ENCODE measurements around the gene NUP214.
A peak's percentile ranks its signal among the peaks of the same experiment; 100 is the strongest.

The NUP214 gene

DNA sequence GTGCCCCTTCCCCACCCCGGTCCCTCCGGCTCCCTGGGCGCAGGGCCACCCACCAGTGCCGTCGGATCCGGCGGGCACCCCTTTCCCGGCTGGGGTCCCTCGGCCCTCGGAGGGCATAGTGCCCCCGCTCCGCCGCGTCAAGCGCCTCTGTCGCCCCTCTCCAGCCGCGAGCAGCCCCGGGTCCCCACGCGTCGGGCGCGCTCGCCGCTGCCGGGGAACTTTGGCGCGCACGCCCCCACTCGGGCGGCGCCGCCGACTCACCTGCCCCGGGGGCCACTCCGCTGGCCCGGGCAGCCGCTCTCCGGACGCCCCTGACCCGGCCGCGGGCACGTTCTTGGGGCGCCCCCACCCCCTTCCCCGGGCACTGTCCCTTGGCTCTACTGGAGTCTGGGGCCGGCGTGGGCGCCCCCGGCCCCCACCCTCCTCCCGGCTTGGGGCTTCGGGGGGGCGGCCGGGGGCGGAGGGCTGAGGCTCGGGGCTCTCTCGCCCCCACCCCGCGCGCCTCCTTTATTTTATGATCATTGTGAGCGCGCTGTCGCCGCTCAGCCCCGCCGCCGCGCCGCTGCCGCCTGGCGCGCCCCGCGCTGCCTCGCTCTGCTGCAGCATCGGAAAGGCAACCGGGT is 152.0 kb downstream of the NUP214 start:
- Mint-ChIP-seq H3K27ac (no peak overlapping the region), H3K9me3 (no peaks in the 10 kb centered on the region), H3K4me3 (no peak overlapping the region), H3K4me1 (ENCODE audit: low read depth) (peaks cover 24% of the 10 kb centered on the region), H3K36me3 (ENCODE audit: low read depth) (peaks cover 36% of the 10 kb centered on the region), H3K27me3 (ENCODE audit: low read depth) (peaks cover 9% of the 10 kb centered on the region)

DNA sequence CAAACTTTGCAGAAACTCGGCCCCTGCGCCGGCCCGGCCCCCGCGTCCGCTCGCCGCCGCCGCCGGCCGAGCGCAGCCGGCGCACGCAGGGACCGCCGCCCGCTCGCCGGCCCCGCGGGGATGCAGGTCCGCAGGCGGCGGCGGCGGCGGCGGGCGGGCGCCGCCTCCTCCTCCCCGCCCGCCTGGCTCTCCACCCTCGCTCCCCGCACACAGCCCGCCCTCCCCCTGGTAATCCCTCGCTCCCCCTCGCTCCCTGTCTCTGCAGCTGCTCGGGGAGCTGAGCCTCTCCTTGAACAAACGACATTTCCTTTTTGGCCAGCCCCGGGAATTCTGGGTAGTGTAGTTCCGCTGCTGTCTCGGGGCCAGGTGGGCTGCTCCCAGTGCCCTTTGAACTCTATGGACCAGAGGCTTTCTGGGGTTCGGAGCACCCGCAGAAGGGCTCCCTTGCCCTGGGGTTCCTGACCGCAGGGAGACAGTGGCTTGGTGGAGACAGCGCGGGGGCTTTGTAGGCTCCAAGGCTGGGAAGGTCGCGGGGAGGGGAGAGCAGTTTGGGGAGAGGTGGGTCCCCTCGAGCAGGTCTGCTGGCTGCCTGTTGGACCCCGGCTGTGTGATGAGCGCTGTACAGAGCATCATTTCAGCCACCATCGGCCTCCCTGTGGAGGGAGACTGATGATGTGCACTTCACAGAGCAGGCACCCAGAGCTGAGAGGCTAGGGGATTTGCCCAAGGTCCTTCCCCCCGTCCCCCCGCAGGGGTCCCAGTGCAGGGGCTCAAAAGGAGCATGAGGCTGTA is 152.7 kb downstream of the NUP214 start:
- peak overlapping the region; percentile 87 for H3K4me3 Mint-ChIP-seq
- H3K27me3 Mint-ChIP-seq (ENCODE audit: low read depth) = peaks cover 10% of the 10 kb centered on the region
- peaks cover 32% of the 10 kb centered on the region for H3K36me3 Mint-ChIP-seq (ENCODE audit: low read depth)
- peaks cover 23% of the 10 kb centered on the region for H3K4me1 Mint-ChIP-seq (ENCODE audit: low read depth)
- no peaks in the 10 kb centered on the region for H3K9me3 Mint-ChIP-seq
- H3K27ac Mint-ChIP-seq = peak overlapping the region; percentile 95

DNA sequence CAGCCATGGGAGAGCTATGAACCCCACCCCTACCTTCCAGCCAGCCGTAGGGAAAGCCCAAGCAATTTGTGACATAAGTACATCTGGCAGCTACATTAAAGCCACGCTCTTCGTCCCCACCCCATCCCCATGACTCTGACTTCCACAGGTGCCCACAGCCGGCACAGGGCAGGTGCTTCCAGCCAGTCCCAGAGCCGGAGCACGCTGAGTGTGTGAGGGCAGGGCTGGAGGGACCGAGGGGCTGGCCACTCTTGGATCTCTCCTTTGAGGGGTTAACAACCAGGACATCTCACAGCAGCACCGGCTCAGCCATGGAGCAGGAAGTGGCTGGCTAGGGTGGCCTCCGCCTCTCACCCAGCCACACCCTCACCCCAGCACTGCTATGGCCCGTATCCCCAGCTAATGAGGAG is 153.3 kb downstream of the NUP214 start:
- Mint-ChIP-seq H3K9me3 (no peaks in the 10 kb centered on the region), H3K4me3 (peak overlapping the region; percentile 87), H3K27ac (peak overlapping the region; percentile 95), H3K4me1 (ENCODE audit: low read depth) (peaks cover 23% of the 10 kb centered on the region), H3K27me3 (ENCODE audit: low read depth) (peaks cover 15% of the 10 kb centered on the region), H3K36me3 (ENCODE audit: low read depth) (peaks cover 26% of the 10 kb centered on the region)

DNA sequence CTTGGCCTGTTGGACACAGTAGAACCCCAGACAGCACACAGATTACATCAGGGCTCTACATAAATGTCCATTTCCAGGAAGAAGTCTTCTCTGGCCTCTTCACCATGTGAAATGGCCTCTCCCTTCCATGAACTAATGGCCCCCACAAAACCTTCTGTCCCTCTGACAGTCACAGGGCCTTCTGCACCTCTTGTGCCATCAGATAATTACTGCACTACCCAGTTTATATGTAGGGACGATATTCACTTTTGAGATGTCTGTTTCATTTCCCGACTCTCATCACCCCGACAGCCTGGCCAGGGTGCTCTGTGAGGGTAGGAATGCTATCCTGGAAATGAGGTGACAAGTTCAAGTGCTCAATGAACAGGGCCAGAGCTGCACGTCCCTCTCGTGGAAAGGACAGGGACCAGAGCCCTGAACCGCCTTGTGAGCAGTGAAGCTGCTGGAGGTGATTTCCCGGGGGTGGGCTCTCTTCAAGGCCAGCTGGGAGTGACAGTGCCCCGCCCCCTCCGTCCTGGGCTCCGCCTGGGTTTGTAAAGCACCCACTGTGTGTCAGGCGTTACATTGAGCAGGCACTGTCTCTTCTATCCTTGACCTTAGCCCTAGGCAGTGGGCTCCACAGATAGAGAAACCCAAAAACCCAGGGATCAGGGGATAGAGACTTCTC is 153.9 kb downstream of the NUP214 start:
- Mint-ChIP-seq H3K27ac (peak overlapping the region; percentile 95), H3K9me3 (no peaks in the 10 kb centered on the region), H3K36me3 (ENCODE audit: low read depth) (peaks cover 20% of the 10 kb centered on the region), H3K4me3 (peak overlapping the region; percentile 87), H3K4me1 (ENCODE audit: low read depth) (peaks cover 23% of the 10 kb centered on the region), H3K27me3 (ENCODE audit: low read depth) (peaks cover 21% of the 10 kb centered on the region)

DNA sequence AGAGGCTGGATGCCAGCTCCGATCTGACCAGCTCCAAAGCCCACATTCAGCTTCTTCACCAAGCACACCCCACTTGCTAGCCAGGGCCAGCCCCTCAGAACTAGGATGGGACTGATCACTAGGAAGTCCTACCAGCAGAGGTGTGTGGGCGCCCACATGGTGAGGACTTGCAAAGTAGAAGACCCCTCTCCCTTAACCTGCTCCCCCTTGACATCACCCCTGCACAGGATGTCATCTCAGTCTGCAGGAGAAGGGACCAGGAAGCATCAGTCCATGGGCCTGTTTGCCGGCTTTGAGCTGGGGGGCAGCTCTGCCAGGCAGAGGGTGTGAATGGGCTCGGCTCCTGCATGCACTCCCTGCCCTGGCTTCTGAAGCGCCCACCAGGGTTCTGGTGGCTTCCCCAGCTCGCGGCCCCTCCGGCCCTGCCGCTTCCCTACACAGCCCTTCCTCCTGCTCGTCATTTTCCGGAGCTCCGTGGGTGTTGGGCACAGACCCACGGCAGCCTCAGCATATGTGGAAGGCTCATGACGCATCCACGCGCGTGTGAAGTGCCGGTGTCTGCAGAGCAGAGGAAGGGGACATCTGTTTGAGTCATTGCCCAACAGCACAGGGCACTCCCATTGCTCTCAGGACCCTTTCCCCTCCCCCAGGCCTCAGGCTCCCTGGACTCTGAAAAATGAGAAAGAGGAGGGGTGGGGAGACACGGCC is 154.6 kb downstream of the NUP214 start:
- H3K4me3 Mint-ChIP-seq = no peak overlapping the region
- H3K27ac Mint-ChIP-seq = no peak overlapping the region
- peaks cover 23% of the 10 kb centered on the region for H3K4me1 Mint-ChIP-seq (ENCODE audit: low read depth)
- no peaks in the 10 kb centered on the region for H3K9me3 Mint-ChIP-seq
- peaks cover 13% of the 10 kb centered on the region for H3K36me3 Mint-ChIP-seq (ENCODE audit: low read depth)
- H3K27me3 Mint-ChIP-seq (ENCODE audit: low read depth) = peaks cover 24% of the 10 kb centered on the region

DNA sequence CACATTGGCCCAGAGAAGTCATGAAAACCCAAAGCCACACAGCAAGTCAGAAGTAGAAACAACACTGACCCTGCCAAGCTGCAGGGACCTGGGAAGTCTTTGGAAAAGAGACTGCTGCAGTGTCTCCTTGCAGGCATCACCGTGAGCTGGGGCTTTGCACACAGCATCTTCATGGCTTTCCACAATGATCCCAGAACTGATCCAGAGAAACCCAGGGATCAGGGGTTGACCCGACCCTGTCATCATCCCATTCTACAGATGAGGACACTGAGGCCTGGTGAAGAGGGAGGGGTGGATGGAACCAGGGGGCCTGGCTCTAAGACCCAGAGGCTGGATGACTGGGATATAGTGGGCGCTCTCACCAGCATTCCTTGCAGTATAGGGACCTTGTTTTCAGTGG is 155.3 kb downstream of the NUP214 start:
- Mint-ChIP-seq H3K36me3 (ENCODE audit: low read depth) (peaks cover 6% of the 10 kb centered on the region), H3K4me3 (no peak overlapping the region), H3K27ac (no peak overlapping the region), H3K27me3 (ENCODE audit: low read depth) (peaks cover 24% of the 10 kb centered on the region), H3K4me1 (ENCODE audit: low read depth) (peaks cover 23% of the 10 kb centered on the region), H3K9me3 (no peaks in the 10 kb centered on the region)

DNA sequence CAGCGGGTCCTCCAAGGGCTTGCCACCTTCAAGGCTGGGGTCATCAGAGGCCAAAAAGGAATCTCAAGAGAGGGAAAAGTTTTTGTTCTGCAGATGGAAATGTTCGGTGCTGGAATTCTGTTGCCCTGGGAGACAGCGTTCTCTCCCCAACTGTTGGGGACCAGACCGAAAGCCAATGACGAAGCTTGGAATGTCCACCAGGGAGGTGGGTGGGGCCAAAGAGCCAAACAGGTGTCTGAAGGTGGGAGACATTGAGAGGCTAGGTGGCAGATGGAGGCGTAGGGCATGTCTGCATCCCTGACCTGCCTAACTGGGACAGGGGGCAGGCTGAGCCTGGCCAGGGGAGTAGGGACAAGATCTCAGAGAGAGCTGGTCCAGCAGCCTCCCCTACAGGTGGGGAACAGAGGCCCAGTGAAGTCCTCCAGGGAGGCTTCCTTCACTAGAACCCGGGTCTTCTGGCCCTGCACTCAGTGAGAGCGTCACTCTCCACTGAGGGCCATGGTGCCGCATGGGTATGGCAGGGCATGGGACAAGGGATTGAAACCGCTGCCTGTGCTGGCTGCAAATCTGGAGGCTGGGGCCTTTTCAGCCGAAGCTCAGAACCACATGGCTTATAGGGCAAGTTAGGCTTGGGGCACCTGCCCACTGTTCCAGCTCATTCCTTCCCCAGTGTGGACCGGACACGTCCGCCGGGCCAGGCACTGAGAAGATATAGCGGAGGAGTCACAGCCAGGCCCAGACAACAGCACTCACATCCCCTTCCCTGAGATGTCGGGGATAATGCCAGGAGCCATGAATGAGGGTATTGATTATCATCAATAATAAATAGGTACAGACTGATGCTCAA is 156.0 kb downstream of the NUP214 start:
- Mint-ChIP-seq H3K9me3 (no peaks in the 10 kb centered on the region), H3K4me1 (ENCODE audit: low read depth) (peaks cover 23% of the 10 kb centered on the region), H3K4me3 (no peak overlapping the region), H3K36me3 (ENCODE audit: low read depth) (peaks cover under 1% of the 10 kb centered on the region), H3K27ac (no peak overlapping the region), H3K27me3 (ENCODE audit: low read depth) (peaks cover 24% of the 10 kb centered on the region)

DNA sequence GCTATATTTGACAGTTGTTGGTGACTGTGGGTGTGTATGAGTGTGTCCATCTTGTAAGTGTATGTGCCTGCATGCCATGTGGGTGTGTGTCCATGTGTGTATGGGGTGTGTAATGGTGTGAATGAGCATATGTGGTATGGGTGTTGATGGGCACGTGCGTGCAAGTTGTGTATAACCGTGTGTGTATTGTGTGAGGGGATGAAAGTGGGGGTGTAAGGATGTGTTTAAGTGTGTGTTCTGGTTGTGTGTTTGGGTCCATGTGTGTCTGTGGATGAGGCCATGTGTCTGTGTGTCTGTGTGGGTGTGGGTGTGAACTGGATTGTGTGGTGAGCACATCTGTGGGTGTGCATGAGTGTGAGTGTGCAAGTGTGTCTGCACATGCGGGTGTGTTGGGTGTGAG is 156.8 kb downstream of the NUP214 start:
- H3K36me3 Mint-ChIP-seq (ENCODE audit: low read depth) = no peaks in the 10 kb centered on the region
- H3K9me3 Mint-ChIP-seq = no peaks in the 10 kb centered on the region
- no peak overlapping the region for H3K27ac Mint-ChIP-seq
- peaks cover 24% of the 10 kb centered on the region for H3K27me3 Mint-ChIP-seq (ENCODE audit: low read depth)
- peaks cover 23% of the 10 kb centered on the region for H3K4me1 Mint-ChIP-seq (ENCODE audit: low read depth)
- H3K4me3 Mint-ChIP-seq = no peak overlapping the region

DNA sequence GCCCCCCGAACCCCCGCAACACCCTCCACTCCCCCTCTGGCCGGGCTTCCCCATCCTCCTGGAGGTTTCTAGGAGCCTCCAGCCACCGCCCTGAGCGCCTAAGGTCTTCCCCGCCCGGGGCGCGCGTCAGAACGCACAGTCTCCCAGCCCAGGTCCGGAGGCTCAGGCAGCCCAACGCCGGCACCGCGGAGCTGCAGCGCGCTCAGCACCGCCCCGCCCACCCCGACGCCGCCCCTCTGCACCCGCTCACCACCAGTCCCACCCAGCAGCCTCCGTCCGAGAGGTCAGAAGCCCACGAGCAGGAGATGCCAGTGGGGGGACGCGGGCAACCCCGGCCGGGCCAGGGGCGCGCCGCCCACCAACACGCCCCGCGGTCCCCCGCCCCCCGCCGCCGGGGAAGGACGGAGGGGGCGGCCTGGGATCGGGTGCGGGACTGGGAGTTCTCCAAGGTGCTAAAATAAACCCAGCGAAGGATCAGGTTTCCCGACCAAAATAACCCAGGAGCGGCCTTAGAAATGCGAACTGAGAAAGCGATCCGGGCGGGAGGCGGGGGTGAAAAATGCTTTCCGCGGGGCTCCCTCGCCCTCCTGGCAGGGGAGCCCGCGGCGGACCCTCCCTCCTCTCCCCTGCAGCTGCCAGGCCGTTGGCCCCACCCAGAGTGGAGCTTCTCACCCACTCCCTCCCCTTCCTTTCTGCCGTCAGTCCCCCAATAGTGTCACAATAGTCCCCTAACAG is 157.5 kb downstream of the NUP214 start:
- H3K9me3 Mint-ChIP-seq = no peaks in the 10 kb centered on the region

More for the DNA sequence above, 157.5 kb downstream of the NUP214 start:
- Mint-ChIP-seq H3K36me3 (ENCODE audit: low read depth) (no peaks in the 10 kb centered on the region), H3K27me3 (ENCODE audit: low read depth) (peaks cover 24% of the 10 kb centered on the region), H3K4me3 (no peak overlapping the region), H3K27ac (no peak overlapping the region), H3K4me1 (ENCODE audit: low read depth) (peaks cover 23% of the 10 kb centered on the region)
